H9 (cell line): ENCODE measurements around the gene UQCC2. TPM values are rescaled to one million over a fixed set of nuclear protein-coding genes. Genes with fewer than 3 reads are reported as not detected.

Experiments used
- DNase-seq: peaks from one replicate; pipeline ENCODE4 v3.0.0-alpha.2; 2017
- H2AFZ ChIP-seq: one replicate; pipeline ENCODE4 v1.6.1; 2013; ENCODE audit warnings: mild to moderate bottlenecking, low read length, control low read depth, moderate library complexity
- H2AK5ac ChIP-seq: 2 replicates; pipeline ENCODE4 v1.6.1; 2013; ENCODE audit warnings: low read length, control low read depth, mixed read lengths; ENCODE audit not compliant: insufficient read length
- H2BK120ac ChIP-seq: one replicate; pipeline ENCODE4 v1.6.1; 2013; ENCODE audit warnings: low read depth, mild to moderate bottlenecking, low read length, control low read depth, inconsistent platforms; ENCODE audit not compliant: poor library complexity, severe bottlenecking
- H2BK12ac ChIP-seq: 2 replicates; pipeline ENCODE4 v1.6.1; 2013; ENCODE audit warnings: low read length, control low read depth, mixed read lengths, low read depth; ENCODE audit not compliant: insufficient read length
- H2BK15ac ChIP-seq: 2 replicates; pipeline ENCODE4 v1.6.1; 2013; ENCODE audit warnings: low read depth, low read length, control low read depth
- H2BK20ac ChIP-seq: one replicate; pipeline ENCODE4 v1.6.1; 2013; ENCODE audit warnings: low read depth, mild to moderate bottlenecking, low read length, control low read depth, inconsistent platforms; ENCODE audit not compliant: poor library complexity, severe bottlenecking
- H2BK5ac ChIP-seq: 2 replicates; pipeline ENCODE4 v1.6.1; 2013; ENCODE audit warnings: low read length, control low read depth, mixed read lengths; ENCODE audit not compliant: insufficient read length
- H3K14ac ChIP-seq: 2 replicates; pipeline ENCODE4 v1.6.1; 2013; ENCODE audit warnings: low read length, control low read depth; ENCODE audit not compliant: insufficient read depth
- H3K18ac ChIP-seq: 2 replicates; pipeline ENCODE4 v1.6.1; 2013; ENCODE audit warnings: low read depth, mild to moderate bottlenecking, mixed read lengths, low read length, control low read depth; ENCODE audit not compliant: insufficient read length
- H3K23ac ChIP-seq: 2 replicates; pipeline ENCODE4 v1.6.1; 2013; ENCODE audit warnings: low read length, control low read depth, mixed read lengths, low read depth; ENCODE audit not compliant: insufficient read length
- H3K23me2 ChIP-seq: 2 replicates; pipeline ENCODE4 v1.6.1; 2013; ENCODE audit warnings: low read depth, mild to moderate bottlenecking, mixed read lengths, low read length, control low read depth; ENCODE audit not compliant: insufficient read length, poor library complexity, severe bottlenecking
- H3K27ac ChIP-seq: 2 replicates; pipeline ENCODE4 v1.5.1; 2013; ENCODE audit warnings: low read length, control low read depth, mixed read lengths, low read depth; ENCODE audit not compliant: insufficient read length
- H3K27me3 ChIP-seq: 2 replicates; pipeline ENCODE4 v1.6.1; 2013; ENCODE audit warnings: low read length, control low read depth, inconsistent platforms; ENCODE audit not compliant: insufficient read depth
- H3K4ac ChIP-seq: 2 replicates; pipeline ENCODE4 v1.6.1; 2013; ENCODE audit warnings: low read depth, mild to moderate bottlenecking, control low read depth, inconsistent platforms, low read length, moderate library complexity
- H3K4me1 ChIP-seq: 2 replicates; pipeline ENCODE4 v1.6.1; 2013; ENCODE audit warnings: low read length, control low read depth, inconsistent platforms; ENCODE audit not compliant: insufficient read depth
- H3K4me2 ChIP-seq: 2 replicates; pipeline ENCODE4 v1.6.1; 2013; ENCODE audit warnings: low read length, control low read depth, mixed read lengths; ENCODE audit not compliant: insufficient read length, insufficient read depth
- H3K56ac ChIP-seq: 2 replicates; pipeline ENCODE4 v1.6.1; 2013; ENCODE audit warnings: low read depth, mild to moderate bottlenecking, mixed read lengths, low read length, control low read depth; ENCODE audit not compliant: insufficient read length
- H3K79me1 ChIP-seq: 2 replicates; pipeline ENCODE4 v1.6.1; 2013; ENCODE audit warnings: low read depth, mild to moderate bottlenecking, moderate library complexity, low read length, control low read depth, inconsistent platforms; ENCODE audit not compliant: insufficient read depth, poor library complexity, severe bottlenecking
- H3K79me2 ChIP-seq: 2 replicates; pipeline ENCODE4 v1.6.1; 2013; ENCODE audit warnings: low read length, control low read depth, inconsistent platforms; ENCODE audit not compliant: insufficient read depth
- H3K9ac ChIP-seq: 2 replicates; pipeline ENCODE4 v1.6.1; 2013; ENCODE audit warnings: low read length, control low read depth, mixed read lengths; ENCODE audit not compliant: insufficient read length; ENCODE audit errors: extremely low read depth
- H3K9me3 ChIP-seq: one replicate; pipeline ENCODE4 v1.6.1; 2013; ENCODE audit warnings: low read depth, low read length, inconsistent platforms; ENCODE audit not compliant: control insufficient read depth
- H3T11ph ChIP-seq: one replicate; pipeline ENCODE4 v1.6.1; 2013; ENCODE audit warnings: mild to moderate bottlenecking, low read length, control low read depth, inconsistent platforms
- H4K20me1 ChIP-seq: one replicate; pipeline ENCODE4 v1.6.1; 2013; ENCODE audit not compliant: control insufficient read depth, insufficient read length, insufficient read depth
- H4K5ac ChIP-seq: 2 replicates; pipeline ENCODE4 v1.6.1; 2013; ENCODE audit warnings: low read depth, mild to moderate bottlenecking, mixed read lengths, low read length, control low read depth; ENCODE audit not compliant: insufficient read length
- H4K8ac ChIP-seq: replicated peaks from 2 replicates; pipeline ENCODE4 v1.6.1; 2013; ENCODE audit warnings: low read length, control low read depth, mixed read lengths, low read depth; ENCODE audit not compliant: insufficient read length
- H4K91ac ChIP-seq: 2 replicates; pipeline ENCODE4 v1.6.1; 2013; ENCODE audit warnings: low read depth, mild to moderate bottlenecking, moderate library complexity, mixed read lengths, low read length, control low read depth; ENCODE audit not compliant: insufficient read length
- H3K27ac Mint-ChIP-seq, 3 experiments: 2 replicates in 2 of 3; 3 replicates in 1 of 3; pipeline ENCODE4 v1.8.0; 2020 to 2021; ENCODE audit warnings: mixed read lengths in 3 of 3, mild to moderate bottlenecking in 1 of 3, moderate library complexity in 1 of 3
- H3K27me3 Mint-ChIP-seq: 2 replicates; pipeline ENCODE4 v1.8.0; 2021; ENCODE audit warnings: low read depth, mild to moderate bottlenecking, moderate library complexity, mixed read lengths
- H3K36me3 Mint-ChIP-seq, 3 experiments: 2 replicates in 2 of 3; 3 replicates in 1 of 3; pipeline ENCODE4 v1.8.0; 2020 to 2021; ENCODE audit warnings: low read depth in 3 of 3, mixed read lengths in 3 of 3; ENCODE audit not compliant: insufficient read depth in 1 of 3
- H3K4me1 Mint-ChIP-seq, 2 experiments: 2 replicates each; pipeline ENCODE4 v1.8.0; 2020; ENCODE audit warnings: mixed read lengths in 2 of 2
- H3K4me3 Mint-ChIP-seq, 2 experiments: 2 replicates in 1 of 2; 3 replicates in 1 of 2; pipeline ENCODE4 v1.8.0; 2020 to 2021; ENCODE audit warnings: mild to moderate bottlenecking in 2 of 2, mixed read lengths in 2 of 2, moderate library complexity in 1 of 2
- H3K9me3 Mint-ChIP-seq, 2 experiments: 2 replicates in 1 of 2; 3 replicates in 1 of 2; pipeline ENCODE4 v1.8.0; 2020; ENCODE audit warnings: mild to moderate bottlenecking in 2 of 2, mixed read lengths in 2 of 2, moderate library complexity in 1 of 2
- CTCF ChIP-seq: fragments of 200-600 bp; sonication (generic); conservative IDR thresholded peaks from 3 replicates; pipeline ENCODE4 v1.8.0; 2021; ENCODE audit warnings: antibody characterized with exemption, mild to moderate bottlenecking
- WGBS: extraction: QIAGEN DNeasy Blood & Tissue Kit; methylation state at CpG from one replicate; pipeline ENCODE4 v1.1.7; 2013; ENCODE audit warnings: missing lambda C conversion rate, low lambda C conversion rate, mixed read lengths; ENCODE audit not compliant: insufficient read length; ENCODE audit errors: extremely low coverage; 5-methylcytosine and 5-hydroxymethylcytosine counted together
- total RNA-seq: library from RNA; stranded (reverse); gene quantifications from 2 replicates; pipeline ENCODE4 v1.2.1, GENCODE V29; 2021

UQCC2 gene
- total RNA-seq, 1 experiment from 2014 or later, result 140 TPM

GRCh38 chr6:33745548-33745947 lies 34.0 kb upstream of the UQCC2 start:
- H2AFZ ChIP-seq, result no peak overlapping the region
- no peak overlapping the region for H2BK120ac ChIP-seq
- no peak overlapping the region for H2AK5ac ChIP-seq
- no peak overlapping the region for H3T11ph ChIP-seq
- peaks cover 50 to 68% of the 10 kb centered on the region in 2 experiments for H3K4me1 Mint-ChIP-seq
- H3K36me3 Mint-ChIP-seq, result no peaks in the 10 kb centered on the region; a peak in 1 of 7 replicates
- H2BK5ac ChIP-seq, result no peak overlapping the region
- no peak overlapping the region for H3K4ac ChIP-seq
- no peaks in the 10 kb centered on the region for H3K9me3 ChIP-seq
- H2BK20ac ChIP-seq, result no peak overlapping the region
- no peak overlapping the region for H3K9ac ChIP-seq
- H3K14ac ChIP-seq, result no peak overlapping the region
- peak overlapping the region in 1 of 3 experiments; percentile 59; a peak in 2 of 7 replicates for H3K27ac Mint-ChIP-seq
- no peaks in the 10 kb centered on the region for H3K79me2 ChIP-seq
- H4K5ac ChIP-seq, result no peak overlapping the region
- H3K4me3 Mint-ChIP-seq, result peak overlapping the region in 1 of 2 experiments; percentile 14; a peak in 1 of 5 replicates
- no peaks in the 10 kb centered on the region for H3K79me1 ChIP-seq
- H3K56ac ChIP-seq, result no peak overlapping the region
- no peaks in the 10 kb centered on the region for H3K9me3 Mint-ChIP-seq
- H3K4me1 ChIP-seq, result peaks cover 8% of the 10 kb centered on the region; the same call in 1 of the 2 replicates
- peaks cover 9% of the 10 kb centered on the region for H3K27me3 Mint-ChIP-seq
- no peaks in the 10 kb centered on the region for H4K20me1 ChIP-seq
- no peaks in the 10 kb centered on the region for H3K23me2 ChIP-seq
- WGBS, result no CpG with 5 or more reads among the region's 7 CpGs
- no peak overlapping the region for H3K4me2 ChIP-seq
- no peak overlapping the region for H4K8ac ChIP-seq
- H3K23ac ChIP-seq, result no peak overlapping the region
- no peak overlapping the region for H4K91ac ChIP-seq
- TF ChIP-seq CTCF, result no peak
- no peak overlapping the region for H2BK12ac ChIP-seq
- no peak overlapping the region for H3K27ac ChIP-seq
- DNase-seq, result no peak
- no peaks in the 10 kb centered on the region for H3K27me3 ChIP-seq
- no peak overlapping the region for H2BK15ac ChIP-seq
- H3K18ac ChIP-seq, result no peak overlapping the region
